Measurements from ENCODE around the gene FAM156A.
"Not testable (repeated sequence)": the region's sequence is repeated elsewhere in the genome, so short reads cannot be mapped to it uniquely, and the experiment has no call there.

The FAM156A gene

DNA sequence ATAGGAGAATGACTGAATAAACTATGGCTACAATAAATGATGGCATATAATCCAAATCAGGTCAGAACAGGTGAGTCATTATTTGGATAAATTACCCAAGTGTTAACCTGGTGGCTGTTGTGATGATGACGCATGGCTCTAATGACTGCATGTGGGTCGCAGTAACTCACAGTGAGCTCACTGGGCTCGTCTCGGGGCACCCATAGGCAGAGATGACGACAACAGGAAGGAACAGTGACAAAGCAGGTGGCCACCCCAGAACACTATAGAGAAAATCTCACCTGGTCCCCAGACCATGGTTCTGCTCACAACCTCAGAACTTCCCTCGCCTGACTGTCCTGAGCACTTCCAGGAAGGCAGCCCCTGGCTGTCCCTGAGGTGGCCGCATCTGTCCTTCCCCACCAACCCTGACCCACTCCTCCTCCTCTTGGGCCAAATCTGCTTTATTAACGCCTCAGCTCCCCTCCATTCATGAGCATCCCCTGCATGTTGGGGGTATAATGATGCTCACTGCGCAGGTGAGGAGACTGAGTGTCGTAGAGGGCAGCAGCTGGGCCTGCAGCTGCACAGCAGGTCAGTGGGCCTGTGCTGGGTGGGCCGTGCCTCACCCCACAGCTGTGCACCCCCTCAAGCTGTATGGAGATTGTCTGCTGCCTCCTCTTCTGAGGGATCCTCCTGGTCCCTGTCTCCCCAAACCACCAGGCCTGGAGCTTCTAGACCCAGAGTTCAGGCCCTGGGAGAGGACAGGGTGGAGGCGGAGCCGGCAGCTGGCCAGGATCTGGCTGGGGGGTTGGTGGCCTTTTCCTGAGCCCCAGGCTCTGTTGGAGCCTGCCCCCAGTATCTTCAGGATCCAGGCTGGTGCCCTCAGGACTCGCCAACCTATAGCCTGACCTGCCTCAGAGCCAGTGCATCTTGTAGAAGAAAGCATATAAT is 30.9 kb upstream of the FAM156A start:
- Histone ChIP-seq H3K36me3 (ENCODE audit: insufficient read depth, low read length) (no peaks in the 10 kb centered on the region), H3K4me2 (ENCODE audit: low read length) (no peak overlapping the region), H3K27me3 (ENCODE audit: control insufficient read depth, insufficient read depth, low read length) (no peaks in the 10 kb centered on the region), H3K9me3 (replicated peaks; ENCODE audit: low read length) (no peaks in the 10 kb centered on the region), H3K9ac (ENCODE audit: low read depth, low read length) (no peak overlapping the region), H3K4me3 (ENCODE audit: low read length) (no peak overlapping the region), H3K4me1 (ENCODE audit: control insufficient read depth, insufficient read depth, low read length) (peaks cover 8% of the 10 kb centered on the region)

DNA sequence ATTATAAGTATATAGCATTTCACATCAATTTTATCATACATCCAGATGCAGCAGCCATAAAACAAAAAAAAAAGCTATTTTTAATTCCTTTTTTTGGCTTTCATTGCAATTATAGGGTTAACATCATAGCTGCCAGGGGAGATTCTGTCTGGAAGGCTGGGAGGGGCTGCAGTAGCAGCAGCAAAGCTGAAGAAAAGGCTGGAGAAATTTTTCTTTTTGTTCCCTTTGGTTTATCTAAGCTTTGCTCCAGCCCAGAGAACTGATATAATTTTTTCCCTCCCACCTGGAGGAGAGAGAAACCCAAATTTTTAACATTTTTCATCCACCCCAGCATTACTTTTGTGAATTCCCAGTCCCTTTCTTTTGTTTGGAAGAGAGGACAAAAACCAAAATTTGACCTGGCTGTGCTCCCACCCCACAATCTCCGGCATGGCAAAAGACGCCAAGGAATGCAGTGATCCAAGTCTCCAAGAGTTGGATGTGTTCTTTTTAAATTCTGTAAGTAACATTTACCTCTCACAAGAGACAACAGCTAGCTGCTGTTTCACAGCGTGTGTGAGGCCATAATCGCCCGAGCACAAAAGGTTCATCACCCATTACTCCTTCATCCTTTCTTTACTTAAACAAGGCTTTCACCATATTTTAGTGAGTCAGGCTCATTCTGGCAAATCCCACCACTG is 25.1 kb upstream of the FAM156A start:
- Histone ChIP-seq H3K36me3 (ENCODE audit: insufficient read depth, low read length) (no peaks in the 10 kb centered on the region), H3K9ac (ENCODE audit: low read depth, low read length) (peak overlapping the region; percentile 68), H3K4me3 (ENCODE audit: low read length) (peak overlapping the region; percentile 53), H3K9me3 (replicated peaks; ENCODE audit: low read length) (no peaks in the 10 kb centered on the region), H3K4me1 (ENCODE audit: control insufficient read depth, insufficient read depth, low read length) (peaks cover 21% of the 10 kb centered on the region), H3K4me2 (ENCODE audit: low read length) (peak overlapping the region; percentile 75), H3K27me3 (ENCODE audit: control insufficient read depth, insufficient read depth, low read length) (no peaks in the 10 kb centered on the region)

DNA sequence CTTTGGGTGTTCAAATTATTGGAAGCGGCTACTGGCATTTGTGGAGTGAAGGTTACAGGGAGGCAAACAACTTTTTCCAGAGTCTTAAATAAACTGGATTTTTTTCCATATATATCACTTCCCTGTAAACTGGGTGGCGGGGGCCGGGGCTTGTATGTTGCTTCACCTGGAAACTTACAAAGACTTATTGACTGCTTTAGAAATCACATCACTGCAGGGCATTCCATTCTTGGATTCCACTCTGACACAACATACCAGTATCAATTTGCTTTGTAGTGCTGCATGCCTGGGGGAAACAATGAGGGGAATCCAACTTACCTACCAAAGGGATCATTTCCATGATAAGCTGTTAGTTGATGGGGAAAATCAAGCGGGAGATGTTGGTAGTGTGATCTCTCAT is 21.7 kb upstream of the FAM156A start:
- Histone ChIP-seq H3K4me2 (ENCODE audit: low read length) (no peak overlapping the region), H3K4me3 (ENCODE audit: low read length) (no peak overlapping the region), H3K27me3 (ENCODE audit: control insufficient read depth, insufficient read depth, low read length) (no peaks in the 10 kb centered on the region), H3K4me1 (ENCODE audit: control insufficient read depth, insufficient read depth, low read length) (peaks cover 21% of the 10 kb centered on the region), H3K9ac (ENCODE audit: low read depth, low read length) (no peak overlapping the region), H3K9me3 (replicated peaks; ENCODE audit: low read length) (no peaks in the 10 kb centered on the region), H3K36me3 (ENCODE audit: insufficient read depth, low read length) (no peaks in the 10 kb centered on the region)

DNA sequence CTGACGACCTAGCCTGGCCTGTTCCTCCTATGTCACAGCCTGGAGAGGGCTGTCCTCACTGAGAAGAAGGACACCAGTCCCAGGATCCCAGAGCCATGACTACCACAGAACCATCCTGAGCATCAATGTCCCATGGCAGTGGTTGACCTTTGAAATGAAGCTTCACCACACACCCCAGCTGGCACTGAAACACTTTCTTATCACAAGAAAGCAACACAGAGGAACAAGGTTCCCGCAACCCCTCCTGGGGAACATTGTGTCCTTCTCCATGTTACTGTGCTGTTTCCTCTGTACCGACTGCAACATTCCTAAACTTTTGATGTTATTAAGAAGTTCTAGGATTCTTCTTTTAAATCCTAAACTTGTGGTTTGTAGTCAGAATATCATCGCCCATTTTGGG is 21.2 kb upstream of the FAM156A start:
- Histone ChIP-seq H3K9ac (ENCODE audit: low read depth, low read length) (no peak overlapping the region), H3K9me3 (replicated peaks; ENCODE audit: low read length) (no peaks in the 10 kb centered on the region), H3K4me3 (ENCODE audit: low read length) (no peak overlapping the region), H3K4me1 (ENCODE audit: control insufficient read depth, insufficient read depth, low read length) (peaks cover 21% of the 10 kb centered on the region), H3K4me2 (ENCODE audit: low read length) (no peak overlapping the region), H3K27me3 (ENCODE audit: control insufficient read depth, insufficient read depth, low read length) (no peaks in the 10 kb centered on the region), H3K36me3 (ENCODE audit: insufficient read depth, low read length) (no peaks in the 10 kb centered on the region)

DNA sequence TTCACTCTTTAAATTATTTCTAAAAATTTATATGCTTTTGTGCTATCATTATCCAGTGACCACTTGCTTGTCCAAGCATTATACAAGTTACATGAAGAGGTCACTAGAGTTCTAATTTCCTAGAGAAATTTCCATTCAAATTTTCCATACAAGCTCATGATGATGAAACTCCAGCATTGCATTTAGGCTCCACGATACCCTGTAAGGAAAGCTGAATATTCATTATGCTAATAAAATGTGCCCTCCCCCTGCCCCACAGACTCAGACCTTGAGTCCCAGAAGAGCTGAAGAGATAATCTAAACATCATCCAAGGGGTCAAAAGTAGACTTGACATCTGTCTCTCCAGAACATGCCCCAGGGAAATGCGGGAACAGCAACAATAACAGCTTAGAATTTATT is 19.6 kb upstream of the FAM156A start:
- Histone ChIP-seq H3K9me3 (replicated peaks; ENCODE audit: low read length) (no peaks in the 10 kb centered on the region), H3K27me3 (ENCODE audit: control insufficient read depth, insufficient read depth, low read length) (no peaks in the 10 kb centered on the region)

DNA sequence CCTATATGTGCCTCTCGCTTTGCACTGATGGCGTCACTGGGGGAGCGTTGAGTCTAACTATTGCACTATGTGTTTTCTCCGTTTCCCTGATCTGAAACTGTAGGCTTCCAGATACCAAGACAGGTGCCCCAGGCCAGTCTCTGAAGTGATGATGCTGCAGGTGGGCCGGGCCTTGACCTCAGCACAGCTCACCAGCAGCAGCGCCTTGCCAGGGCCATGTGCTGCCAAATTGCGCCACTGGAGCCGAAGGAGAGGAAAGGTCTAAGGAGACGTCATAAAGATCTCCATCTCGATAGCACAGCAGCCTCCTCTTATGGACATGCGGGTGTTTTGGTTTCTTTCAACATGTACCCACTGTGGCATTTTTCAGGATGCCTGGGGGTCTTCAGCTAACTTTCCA is 17.3 kb upstream of the FAM156A start:
- H3K9ac ChIP-seq (ENCODE audit: low read depth, low read length); H3K4me2 ChIP-seq (ENCODE audit: low read length); H3K36me3 ChIP-seq (ENCODE audit: insufficient read depth, low read length); H3K4me3 ChIP-seq (ENCODE audit: low read length); H3K9me3 ChIP-seq (replicated peaks; ENCODE audit: low read length); H3K4me1 ChIP-seq (ENCODE audit: control insufficient read depth, insufficient read depth, low read length); H3K27me3 ChIP-seq (ENCODE audit: control insufficient read depth, insufficient read depth, low read length): not testable (repeated sequence)

More for the DNA sequence above, 19.6 kb upstream of the FAM156A start:
- Histone ChIP-seq H3K9ac (ENCODE audit: low read depth, low read length) (no peak overlapping the region), H3K36me3 (ENCODE audit: insufficient read depth, low read length) (no peaks in the 10 kb centered on the region), H3K4me1 (ENCODE audit: control insufficient read depth, insufficient read depth, low read length) (peaks cover 13% of the 10 kb centered on the region), H3K4me2 (ENCODE audit: low read length) (no peak overlapping the region), H3K4me3 (ENCODE audit: low read length) (no peak overlapping the region)

DNA sequence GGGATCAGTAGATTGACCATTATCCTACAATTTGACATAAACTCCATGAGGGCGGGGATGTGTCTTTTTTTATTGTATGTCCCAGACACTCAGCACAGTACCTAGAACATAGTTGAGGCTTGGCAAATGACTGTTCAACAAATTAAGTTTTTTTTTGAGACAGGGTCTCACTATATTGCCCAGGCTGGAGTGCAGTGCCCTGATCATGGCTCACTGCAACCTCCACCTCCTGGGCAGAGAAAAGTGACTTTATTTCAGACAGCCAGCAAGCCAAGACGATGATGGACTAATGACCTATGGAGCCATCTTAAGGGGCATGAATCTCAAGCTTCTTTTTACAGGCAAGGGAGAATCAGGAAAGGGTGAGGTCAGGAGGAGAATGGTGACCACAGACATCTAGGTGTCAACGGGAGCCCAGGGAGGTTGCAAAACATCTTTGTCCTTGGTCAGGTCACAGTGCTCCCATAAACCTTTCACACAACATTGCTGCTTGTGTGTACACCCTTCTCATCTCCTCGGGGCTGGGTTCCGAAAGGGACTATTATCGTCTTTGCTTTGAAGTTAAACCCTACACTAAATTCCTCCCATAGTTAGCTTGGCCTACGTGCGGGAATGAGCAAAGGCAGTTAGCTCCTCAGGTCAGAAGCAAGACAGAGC is 16.1 kb upstream of the FAM156A start:
- not testable (repeated sequence) for H3K36me3 ChIP-seq (ENCODE audit: insufficient read depth, low read length); H3K4me1 ChIP-seq (ENCODE audit: control insufficient read depth, insufficient read depth, low read length); H3K9me3 ChIP-seq (replicated peaks; ENCODE audit: low read length); H3K9ac ChIP-seq (ENCODE audit: low read depth, low read length); H3K4me2 ChIP-seq (ENCODE audit: low read length); H3K27me3 ChIP-seq (ENCODE audit: control insufficient read depth, insufficient read depth, low read length); H3K4me3 ChIP-seq (ENCODE audit: low read length)

DNA sequence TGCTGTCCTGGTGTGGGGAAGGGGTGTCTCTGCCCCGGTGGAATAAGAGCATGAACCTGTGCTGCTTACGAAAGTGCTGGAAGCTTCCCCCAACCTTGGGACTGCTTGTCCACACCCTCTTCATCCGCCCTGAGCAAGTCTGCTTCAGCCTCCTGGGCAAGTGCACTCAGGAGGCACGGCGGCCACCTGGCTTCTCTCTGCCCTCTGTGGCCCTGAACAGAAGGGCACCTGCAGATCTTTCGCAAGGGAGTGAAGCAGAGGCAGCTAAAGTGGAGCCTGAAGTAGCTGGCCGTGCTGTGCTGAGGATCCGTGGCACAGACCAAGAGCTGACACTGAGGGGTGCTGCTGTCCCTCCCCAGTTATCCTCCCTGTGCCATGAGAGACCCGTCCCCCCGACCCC is 9.6 kb upstream of the FAM156A start:
- not testable (repeated sequence) for H3K36me3 ChIP-seq (ENCODE audit: insufficient read depth, low read length); H3K27me3 ChIP-seq (ENCODE audit: control insufficient read depth, insufficient read depth, low read length); H3K4me2 ChIP-seq (ENCODE audit: low read length); H3K9me3 ChIP-seq (replicated peaks; ENCODE audit: low read length); H3K9ac ChIP-seq (ENCODE audit: low read depth, low read length); H3K4me1 ChIP-seq (ENCODE audit: control insufficient read depth, insufficient read depth, low read length); H3K4me3 ChIP-seq (ENCODE audit: low read length)

DNA sequence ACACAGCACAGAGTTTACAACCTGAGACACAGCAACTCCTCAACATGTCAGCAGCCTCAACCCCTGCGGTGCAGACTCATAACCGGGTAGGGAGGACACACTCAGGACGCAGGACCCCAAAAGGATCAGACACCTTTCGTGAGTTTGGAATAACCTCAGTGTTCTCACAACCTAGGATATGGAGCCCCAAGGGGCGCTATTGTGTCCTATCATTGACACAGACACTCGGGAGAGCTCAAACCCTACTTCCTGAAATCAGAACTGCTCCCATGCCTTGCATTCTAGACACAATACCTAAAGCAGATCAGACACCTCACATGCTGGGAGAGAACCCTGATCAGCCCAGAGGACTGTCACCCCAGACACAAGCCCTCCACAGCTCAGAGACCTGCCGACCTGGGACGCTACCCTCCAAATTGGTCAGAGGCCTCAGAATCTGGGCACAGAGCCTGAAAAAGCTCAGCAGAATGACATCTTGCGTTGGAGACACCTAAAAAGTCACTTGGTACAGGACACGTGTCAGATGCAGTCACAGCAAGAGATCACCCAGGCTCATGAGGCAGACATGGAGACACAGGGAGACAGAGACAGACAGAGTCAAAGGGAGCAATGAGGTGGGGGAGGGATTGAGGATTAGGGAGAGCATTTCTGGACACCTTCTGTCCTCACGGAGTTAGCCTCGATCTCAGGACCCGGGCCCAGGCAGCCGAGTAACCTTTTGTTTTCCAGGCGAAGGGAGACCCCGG is 8.8 kb upstream of the FAM156A start:
- H3K4me2 ChIP-seq (ENCODE audit: low read length); H3K4me1 ChIP-seq (ENCODE audit: control insufficient read depth, insufficient read depth, low read length); H3K27me3 ChIP-seq (ENCODE audit: control insufficient read depth, insufficient read depth, low read length); H3K9ac ChIP-seq (ENCODE audit: low read depth, low read length); H3K4me3 ChIP-seq (ENCODE audit: low read length); H3K9me3 ChIP-seq (replicated peaks; ENCODE audit: low read length); H3K36me3 ChIP-seq (ENCODE audit: insufficient read depth, low read length): not testable (repeated sequence)

DNA sequence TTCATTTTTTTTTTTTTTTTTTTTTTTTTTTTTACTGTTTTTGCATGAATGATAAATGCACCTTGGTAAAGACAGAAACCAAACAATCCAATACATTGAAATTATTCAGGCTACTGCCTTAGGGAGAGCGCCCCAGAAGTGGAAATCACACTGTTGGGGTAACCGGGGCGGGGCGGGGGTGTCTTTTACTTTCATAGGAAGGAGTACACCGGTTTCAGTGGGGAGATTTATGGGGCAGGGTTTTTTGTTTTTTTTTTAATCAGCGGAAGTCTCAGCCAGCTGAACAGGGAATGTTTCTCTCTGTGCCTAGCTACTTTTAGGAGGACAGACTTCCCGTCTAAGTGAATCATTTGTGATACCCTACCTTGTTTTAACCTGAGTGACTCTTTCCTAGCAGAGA is 643 bp upstream of the FAM156A start:
- H3K4me1 ChIP-seq (ENCODE audit: control insufficient read depth, insufficient read depth, low read length); H3K27me3 ChIP-seq (ENCODE audit: control insufficient read depth, insufficient read depth, low read length); H3K9me3 ChIP-seq (replicated peaks; ENCODE audit: low read length); H3K4me2 ChIP-seq (ENCODE audit: low read length); H3K9ac ChIP-seq (ENCODE audit: low read depth, low read length); H3K4me3 ChIP-seq (ENCODE audit: low read length); H3K36me3 ChIP-seq (ENCODE audit: insufficient read depth, low read length): not testable (repeated sequence)

DNA sequence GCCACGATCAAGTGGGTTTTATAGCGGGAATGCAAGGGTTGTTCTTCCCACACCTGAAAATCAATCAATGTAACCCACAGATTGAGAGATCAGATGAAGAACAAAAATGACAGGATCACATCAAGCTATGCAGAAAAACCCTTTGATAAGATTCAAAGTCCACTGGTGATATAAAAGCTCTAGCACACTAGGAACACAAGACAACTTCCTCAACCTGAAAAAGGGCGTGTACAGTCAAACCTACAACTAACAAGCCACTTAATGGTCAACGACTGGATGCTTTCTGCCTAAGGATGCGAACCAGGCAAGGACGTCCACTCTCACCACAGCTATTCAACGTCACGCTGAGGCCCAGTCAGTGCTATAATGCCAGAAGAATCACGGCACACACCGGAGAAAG is 8.4 kb downstream of the FAM156A start:
- H3K9ac ChIP-seq (ENCODE audit: low read depth, low read length); H3K9me3 ChIP-seq (replicated peaks; ENCODE audit: low read length); H3K27me3 ChIP-seq (ENCODE audit: control insufficient read depth, insufficient read depth, low read length); H3K4me3 ChIP-seq (ENCODE audit: low read length); H3K36me3 ChIP-seq (ENCODE audit: insufficient read depth, low read length); H3K4me1 ChIP-seq (ENCODE audit: control insufficient read depth, insufficient read depth, low read length); H3K4me2 ChIP-seq (ENCODE audit: low read length): not testable (repeated sequence)

All from skeletal muscle satellite cell (primary cell).